ENCODE measurements around the gene USF2.
"Not testable (repeated sequence)": the region's sequence is repeated elsewhere in the genome, so short reads cannot be mapped to it uniquely, and the experiment has no call there.

The USF2 gene

GRCh38 chr19:35281303-35281702 is 12.5 kb downstream of the USF2 start:
- no peaks in the 10 kb centered on the region for H3K9me3 Mint-ChIP-seq
- DNase-seq = no peak
- H3K27ac Mint-ChIP-seq = no peak overlapping the region
- H3K4me1 Mint-ChIP-seq (ENCODE audit: low read depth) = peaks cover 2% of the 10 kb centered on the region
- peaks cover 34% of the 10 kb centered on the region for H3K36me3 Mint-ChIP-seq (ENCODE audit: low read depth)
- peaks cover 32% of the 10 kb centered on the region for H3K27me3 Mint-ChIP-seq
- H3K4me3 Mint-ChIP-seq = no peak overlapping the region

GRCh38 chr19:35284153-35285094 is 15.7 kb downstream of the USF2 start:
- peaks cover 32% of the 10 kb centered on the region for H3K27me3 Mint-ChIP-seq
- peaks cover 2% of the 10 kb centered on the region for H3K4me1 Mint-ChIP-seq (ENCODE audit: low read depth)
- H3K27ac Mint-ChIP-seq = no peak overlapping the region
- no peak for DNase-seq
- no peak overlapping the region for H3K4me3 Mint-ChIP-seq
- no peaks in the 10 kb centered on the region for H3K9me3 Mint-ChIP-seq
- peaks cover 4% of the 10 kb centered on the region for H3K36me3 Mint-ChIP-seq (ENCODE audit: low read depth)

- Mint-ChIP-seq H3K27ac (no peak overlapping the region), H3K9me3 (no peaks in the 10 kb centered on the region), H3K4me1 (ENCODE audit: low read depth) (peaks cover 2% of the 10 kb centered on the region), H3K36me3 (ENCODE audit: low read depth) (no peaks in the 10 kb centered on the region), H3K27me3 (peaks cover 32% of the 10 kb centered on the region), H3K4me3 (no peak overlapping the region)
- no peak for DNase-seq
Observed at GRCh38 chr19:35285095-35285449, 16.3 kb downstream of the USF2 start.

- H3K36me3 Mint-ChIP-seq (ENCODE audit: low read depth); H3K27ac Mint-ChIP-seq; DNase-seq; H3K9me3 Mint-ChIP-seq; H3K4me1 Mint-ChIP-seq (ENCODE audit: low read depth); H3K4me3 Mint-ChIP-seq: not testable (repeated sequence)
- peaks cover 32% of the 10 kb centered on the region for H3K27me3 Mint-ChIP-seq
Observed at GRCh38 chr19:35285465-35285864, 16.7 kb downstream of the USF2 start.

DNA sequence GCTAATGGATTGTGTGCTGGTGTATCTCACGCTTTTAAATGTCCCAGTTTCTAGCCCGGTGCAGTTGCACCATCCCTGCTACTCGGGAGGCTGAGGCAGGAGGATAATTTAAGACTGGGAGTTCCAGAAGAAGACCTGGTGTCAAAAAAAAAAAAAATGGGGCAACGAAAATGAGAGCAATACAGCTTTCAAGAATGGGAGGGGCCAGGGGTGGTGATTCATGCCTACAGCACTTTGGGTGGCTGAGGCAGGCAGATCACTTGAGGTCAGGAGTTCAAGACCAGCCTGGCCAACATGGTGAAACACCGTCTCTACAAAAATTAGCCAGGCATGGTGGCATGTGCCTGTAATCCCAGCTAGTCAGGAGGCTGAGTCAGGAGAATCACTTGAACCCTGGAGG is 17.3 kb downstream of the USF2 start:
- peaks cover 30% of the 10 kb centered on the region for H3K27me3 Mint-ChIP-seq
- H3K36me3 Mint-ChIP-seq (ENCODE audit: low read depth); H3K4me3 Mint-ChIP-seq; DNase-seq; H3K9me3 Mint-ChIP-seq; H3K27ac Mint-ChIP-seq; H3K4me1 Mint-ChIP-seq (ENCODE audit: low read depth): not testable (repeated sequence)

DNA sequence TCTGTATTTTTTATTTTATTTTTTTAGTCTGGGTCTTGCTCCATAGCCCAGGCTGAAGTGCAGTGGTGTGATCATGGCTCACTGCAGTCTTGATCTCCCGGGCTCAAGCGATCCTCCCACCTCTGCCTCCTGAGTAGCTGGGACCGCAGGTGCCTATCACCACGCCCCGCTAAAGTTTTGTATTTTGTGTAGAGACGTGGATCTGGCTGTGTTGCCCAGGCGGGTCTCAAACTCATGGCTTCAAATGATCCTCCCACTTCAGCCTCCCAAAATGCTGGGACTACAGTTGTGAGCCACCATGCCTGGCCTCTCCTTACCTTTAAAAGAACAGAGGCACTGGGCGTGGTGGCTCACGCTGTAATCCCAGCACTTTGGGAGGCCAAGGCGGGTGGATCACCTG is 19.0 kb downstream of the USF2 start:
- Mint-ChIP-seq H3K27me3 (peaks cover 17% of the 10 kb centered on the region), H3K4me1 (ENCODE audit: low read depth) (no peaks in the 10 kb centered on the region), H3K36me3 (ENCODE audit: low read depth) (no peaks in the 10 kb centered on the region), H3K4me3 (no peak overlapping the region), H3K9me3 (no peaks in the 10 kb centered on the region), H3K27ac (no peak overlapping the region)
- no peak for DNase-seq

GRCh38 chr19:35288331-35288730 is 19.6 kb downstream of the USF2 start:
- no peak for DNase-seq
- no peaks in the 10 kb centered on the region for H3K36me3 Mint-ChIP-seq (ENCODE audit: low read depth)
- H3K27me3 Mint-ChIP-seq = peaks cover 11% of the 10 kb centered on the region
- no peaks in the 10 kb centered on the region for H3K4me1 Mint-ChIP-seq (ENCODE audit: low read depth)
- no peaks in the 10 kb centered on the region for H3K9me3 Mint-ChIP-seq
- no peak overlapping the region for H3K4me3 Mint-ChIP-seq
- H3K27ac Mint-ChIP-seq = no peak overlapping the region

- Mint-ChIP-seq H3K4me3 (no peak overlapping the region), H3K27ac (no peak overlapping the region), H3K9me3 (no peaks in the 10 kb centered on the region), H3K36me3 (ENCODE audit: low read depth) (no peaks in the 10 kb centered on the region), H3K27me3 (peaks cover 8% of the 10 kb centered on the region), H3K4me1 (ENCODE audit: low read depth) (no peaks in the 10 kb centered on the region)
- no peak for DNase-seq
Observed at GRCh38 chr19:35288906-35289305, 20.1 kb downstream of the USF2 start.

GRCh38 chr19:35290381-35291127 is 21.8 kb downstream of the USF2 start:
- Mint-ChIP-seq H3K27ac (no peak overlapping the region), H3K9me3 (no peaks in the 10 kb centered on the region), H3K36me3 (ENCODE audit: low read depth) (no peaks in the 10 kb centered on the region), H3K4me3 (no peak overlapping the region), H3K27me3 (no peaks in the 10 kb centered on the region), H3K4me1 (ENCODE audit: low read depth) (no peaks in the 10 kb centered on the region)
- DNase-seq = no peak

DNA sequence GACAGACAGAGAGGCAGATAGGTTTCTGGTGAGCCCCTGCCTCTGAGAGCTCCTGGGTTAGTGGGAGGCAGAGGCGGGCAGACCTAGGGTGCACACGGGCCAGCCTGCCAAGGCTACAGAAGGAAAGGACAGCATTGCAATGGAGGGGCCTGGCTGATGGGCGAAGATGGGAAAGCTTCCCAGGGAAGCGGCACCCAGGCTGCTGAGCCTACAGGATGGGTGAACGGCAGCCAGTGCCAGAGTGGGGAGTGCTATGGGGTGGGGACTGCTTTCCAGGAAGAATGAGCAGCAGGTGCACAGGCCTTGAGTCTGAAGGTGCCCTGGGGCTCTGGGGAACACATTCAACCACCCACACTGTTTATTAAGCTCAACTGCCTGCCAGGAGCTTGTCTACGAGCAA is 22.5 kb downstream of the USF2 start:
- Mint-ChIP-seq H3K4me1 (ENCODE audit: low read depth) (no peaks in the 10 kb centered on the region), H3K36me3 (ENCODE audit: low read depth) (no peaks in the 10 kb centered on the region), H3K4me3 (no peak overlapping the region), H3K27ac (peak overlapping the region; percentile 7), H3K27me3 (no peaks in the 10 kb centered on the region), H3K9me3 (no peaks in the 10 kb centered on the region)
- no peak for DNase-seq

GRCh38 chr19:35291916-35292315 is 23.2 kb downstream of the USF2 start, which contains the start of gene MAG:
MAG (plus strand) TSS chr19:35292161; CDS start chr19:35295409, 3,248 bp downstream.
- Mint-ChIP-seq H3K9me3 (no peaks in the 10 kb centered on the region), H3K4me1 (ENCODE audit: low read depth) (no peaks in the 10 kb centered on the region), H3K36me3 (ENCODE audit: low read depth) (no peaks in the 10 kb centered on the region), H3K27ac (peak within 1 kb of the TSS; percentile 7), H3K27me3 (no peaks in the 10 kb centered on the region), H3K4me3 (no peak within 1 kb of the TSS)
- no peak for DNase-seq

DNA sequence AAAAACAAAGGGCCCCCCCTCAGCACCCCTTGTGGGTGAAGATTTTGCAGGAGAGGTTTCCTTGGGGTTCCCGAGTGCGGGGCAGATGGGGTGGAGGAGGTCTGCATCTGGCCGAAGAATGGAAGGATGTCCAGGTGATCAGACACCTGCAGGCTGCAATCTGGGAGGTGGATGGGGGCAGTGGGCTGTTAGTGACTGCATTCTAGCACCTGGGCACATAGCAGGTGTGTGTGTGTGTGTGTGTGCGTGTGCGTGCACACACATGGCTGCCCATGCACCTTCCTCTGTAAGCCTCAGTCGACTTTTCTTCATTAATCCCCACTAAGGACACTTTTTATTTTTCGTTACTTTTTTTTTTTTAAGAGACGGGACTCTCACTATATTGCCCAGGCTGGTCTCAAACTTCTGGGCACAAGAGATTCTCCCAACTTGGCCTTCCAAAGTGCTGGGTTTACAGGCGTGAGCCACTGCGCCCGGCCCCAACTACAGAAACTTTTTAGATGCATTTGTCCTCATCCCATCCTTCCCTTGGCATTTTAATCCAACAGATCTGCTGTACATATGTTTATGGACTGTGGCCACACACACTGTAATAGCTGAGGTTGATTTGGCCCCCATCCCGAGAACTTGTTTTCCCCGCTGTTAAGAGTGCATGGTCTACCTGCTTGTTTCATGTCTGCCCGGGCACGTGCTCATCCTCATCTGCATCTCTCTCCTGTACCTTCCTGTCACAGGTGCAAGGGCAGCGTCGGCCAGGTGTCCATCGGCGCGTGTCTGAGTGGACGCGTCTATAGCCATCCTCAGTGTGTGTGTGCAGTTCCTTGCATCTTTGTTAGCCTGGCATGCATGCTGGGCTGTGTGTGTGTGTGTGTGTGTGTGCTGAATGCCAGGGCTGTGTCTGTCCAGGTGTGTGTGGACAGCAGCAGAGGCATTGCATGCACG is 23.9 kb downstream of the USF2 start:
- no peaks in the 10 kb centered on the region for H3K9me3 Mint-ChIP-seq
- no peak overlapping the region for H3K4me3 Mint-ChIP-seq
- H3K27ac Mint-ChIP-seq = no peak overlapping the region
- no peaks in the 10 kb centered on the region for H3K27me3 Mint-ChIP-seq
- H3K4me1 Mint-ChIP-seq (ENCODE audit: low read depth) = no peaks in the 10 kb centered on the region
- H3K36me3 Mint-ChIP-seq (ENCODE audit: low read depth) = no peaks in the 10 kb centered on the region
- DNase-seq = no peak

GRCh38 chr19:35293363-35293739 is 24.6 kb downstream of the USF2 start:
- Mint-ChIP-seq H3K27ac (no peak overlapping the region), H3K4me1 (ENCODE audit: low read depth) (no peaks in the 10 kb centered on the region), H3K9me3 (no peaks in the 10 kb centered on the region), H3K4me3 (no peak overlapping the region), H3K27me3 (no peaks in the 10 kb centered on the region), H3K36me3 (ENCODE audit: low read depth) (no peaks in the 10 kb centered on the region)
- DNase-seq = no peak

DNA sequence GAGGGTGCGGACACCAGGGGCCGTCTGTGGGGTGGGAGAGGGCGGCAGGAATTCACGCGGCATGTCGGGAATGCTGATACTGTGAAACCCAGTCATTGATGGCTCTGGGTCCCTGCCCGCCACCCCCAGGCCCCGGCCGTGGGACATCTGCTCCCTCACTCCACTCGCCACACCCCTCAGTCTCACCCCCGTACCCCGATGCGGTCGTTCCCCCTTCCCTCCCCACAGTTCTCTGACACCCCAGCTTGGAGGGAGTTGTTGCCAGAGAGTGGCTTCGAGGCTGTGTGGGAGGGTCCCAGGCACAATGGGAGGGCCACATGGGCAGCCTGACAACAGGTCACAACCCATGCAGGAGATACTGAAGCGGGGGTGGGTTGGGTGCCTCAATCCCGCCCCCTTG is 25.0 kb downstream of the USF2 start:
- no peak overlapping the region for H3K4me3 Mint-ChIP-seq
- no peaks in the 10 kb centered on the region for H3K9me3 Mint-ChIP-seq
- no peak for DNase-seq
- H3K27ac Mint-ChIP-seq = no peak overlapping the region
- no peaks in the 10 kb centered on the region for H3K27me3 Mint-ChIP-seq
- no peaks in the 10 kb centered on the region for H3K36me3 Mint-ChIP-seq (ENCODE audit: low read depth)
- no peaks in the 10 kb centered on the region for H3K4me1 Mint-ChIP-seq (ENCODE audit: low read depth)
